ENCODE results near the gene LEMD1.
"Not testable (repeated sequence)": the region's sequence is repeated elsewhere in the genome, so short reads cannot be mapped to it uniquely, and the experiment has no call there.

LEMD1 gene

GRCh38 chr1:205416322-205416721 is 5.5 kb downstream of the LEMD1 start:
- no peak overlapping the region for H2AFZ ChIP-seq (ENCODE audit: low read length)
- H4K8ac ChIP-seq (ENCODE audit: low read depth, low read length), result no peak overlapping the region
- H2AK5ac ChIP-seq (ENCODE audit: low read depth, low read length), result no peak overlapping the region
- H3K14ac ChIP-seq (ENCODE audit: low read length), result no peak overlapping the region
- no peak overlapping the region for H3K4ac ChIP-seq (ENCODE audit: low read length)
- no peak overlapping the region for H3K18ac ChIP-seq (ENCODE audit: low read length)
- H2BK12ac ChIP-seq (ENCODE audit: low read length), result no peak overlapping the region
- H3K4me1 ChIP-seq (ENCODE audit: control insufficient read depth in 2 of 2, insufficient read depth in 1 of 2, low read depth in 1 of 2, low read length in 2 of 2), result no peaks in the 10 kb centered on the region
- H4K91ac ChIP-seq (ENCODE audit: low read depth, low read length, poor library complexity), result no peak overlapping the region
- H3K9me3 ChIP-seq (replicated peaks in 1 of 2; ENCODE audit: control insufficient read depth in 2 of 2, insufficient read depth in 1 of 2, low read depth in 1 of 2, low read length in 2 of 2), result no peaks in the 10 kb centered on the region
- H2BK5ac ChIP-seq (ENCODE audit: low read length), result no peak overlapping the region
- peaks cover 0 to 23% (median 0%) of the 10 kb centered on the region in 3 experiments for H3K27me3 ChIP-seq (ENCODE audit: control insufficient read depth in 3 of 3, insufficient read depth in 3 of 3, low read depth in 1 of 3, low read length in 3 of 3)
- no peak overlapping the region for H3K4me2 ChIP-seq (ENCODE audit: insufficient read depth, low read length, poor library complexity, severe bottlenecking)
- no CpG with 5 or more reads among the region's 2 CpGs for WGBS, 2 donors (ENCODE audit: extremely low coverage in 2 of 2, insufficient read length in 2 of 2, insufficient replicate concordance in 1 of 2)
- no peak overlapping the region for H3K4me3 ChIP-seq (ENCODE audit: low read length in 2 of 2)
- H3K9ac ChIP-seq (ENCODE audit: low read depth, low read length, poor library complexity), result no peak overlapping the region
- no peak overlapping the region for H2BK15ac ChIP-seq (ENCODE audit: low read length)
- no peak overlapping the region for H3K23ac ChIP-seq (ENCODE audit: low read depth, low read length, poor library complexity)
- no peaks in the 10 kb centered on the region for H3K79me1 ChIP-seq (ENCODE audit: low read depth, low read length)
- H2BK120ac ChIP-seq (ENCODE audit: low read depth, low read length), result no peak overlapping the region
- H3K27ac ChIP-seq (replicated peaks; ENCODE audit: low read length), result no peak overlapping the region
- DNase-seq (ENCODE audit: low spot score), result no peak
- H3K36me3 ChIP-seq (replicated peaks in 1 of 2; ENCODE audit: control insufficient read depth in 2 of 2, insufficient read depth in 2 of 2, low read length in 2 of 2), result peaks cover 0 to 11% of the 10 kb centered on the region in 2 donors

DNA sequence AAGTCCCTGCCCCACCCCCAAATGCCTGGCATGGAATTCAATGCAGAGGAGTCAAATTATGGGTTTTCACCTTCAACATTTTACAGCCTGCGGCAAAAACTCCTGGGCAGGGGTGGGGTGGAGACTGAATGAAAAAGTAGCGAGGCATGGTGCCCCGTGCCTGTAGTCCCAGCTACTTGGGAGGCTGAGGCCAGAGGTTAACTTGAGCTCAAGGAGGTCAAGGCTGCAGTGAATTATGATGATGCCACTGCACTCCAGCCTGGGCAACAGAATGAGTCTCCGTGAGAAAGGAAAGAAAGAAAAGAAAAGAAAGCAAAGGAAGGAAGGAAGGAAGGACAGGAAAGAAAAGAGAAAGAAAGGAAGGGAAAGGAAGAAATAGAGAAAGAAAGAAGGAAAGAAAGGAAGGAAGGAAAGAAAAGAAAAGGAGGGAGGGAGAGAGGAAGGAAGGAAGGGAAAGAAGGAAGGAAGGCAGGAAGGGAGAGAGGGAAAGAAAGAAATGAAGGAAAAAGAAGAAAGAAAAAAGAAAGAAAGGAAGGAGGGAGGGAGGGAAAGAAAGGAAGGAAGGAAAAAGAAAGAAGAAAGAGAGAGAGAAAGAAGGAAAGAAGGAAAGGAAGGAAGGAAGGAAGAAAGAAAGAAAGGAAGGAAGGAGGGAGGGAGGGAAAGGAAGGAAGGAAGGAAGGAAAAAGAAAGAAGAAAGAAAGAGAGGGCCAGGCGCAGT is 11.1 kb downstream of the LEMD1 start:
- H3K4me2 ChIP-seq (ENCODE audit: insufficient read depth, low read length, poor library complexity, severe bottlenecking), result no peak overlapping the region
- no CpG with 5 or more reads among the region's 5 CpGs for WGBS, 2 donors (ENCODE audit: extremely low coverage in 2 of 2, insufficient read length in 2 of 2, insufficient replicate concordance in 1 of 2)
- H4K8ac ChIP-seq (ENCODE audit: low read depth, low read length), result no peak overlapping the region
- no peak overlapping the region for H3K4me3 ChIP-seq (ENCODE audit: low read length in 2 of 2)
- no peak overlapping the region for H2BK5ac ChIP-seq (ENCODE audit: low read length)
- H2AFZ ChIP-seq (ENCODE audit: low read length), result no peak overlapping the region
- no peak overlapping the region for H3K4ac ChIP-seq (ENCODE audit: low read length)
- H3K18ac ChIP-seq (ENCODE audit: low read length), result no peak overlapping the region
- peaks cover 0 to 2% of the 10 kb centered on the region in 2 donors for H3K36me3 ChIP-seq (replicated peaks in 1 of 2; ENCODE audit: control insufficient read depth in 2 of 2, insufficient read depth in 2 of 2, low read length in 2 of 2)
- H3K27me3 ChIP-seq (ENCODE audit: control insufficient read depth in 3 of 3, insufficient read depth in 3 of 3, low read depth in 1 of 3, low read length in 3 of 3), result peaks cover 0 to 4% (median 0%) of the 10 kb centered on the region in 3 experiments
- H3K4me1 ChIP-seq (ENCODE audit: control insufficient read depth in 2 of 2, insufficient read depth in 1 of 2, low read depth in 1 of 2, low read length in 2 of 2), result no peaks in the 10 kb centered on the region
- H3K23ac ChIP-seq (ENCODE audit: low read depth, low read length, poor library complexity), result no peak overlapping the region
- H2BK15ac ChIP-seq (ENCODE audit: low read length), result no peak overlapping the region
- DNase-seq (ENCODE audit: low spot score), result no peak
- H3K14ac ChIP-seq (ENCODE audit: low read length), result no peak overlapping the region
- no peak overlapping the region for H4K91ac ChIP-seq (ENCODE audit: low read depth, low read length, poor library complexity)
- no peaks in the 10 kb centered on the region for H3K79me1 ChIP-seq (ENCODE audit: low read depth, low read length)
- H2BK120ac ChIP-seq (ENCODE audit: low read depth, low read length), result no peak overlapping the region
- no peak overlapping the region for H2BK12ac ChIP-seq (ENCODE audit: low read length)
- H3K9ac ChIP-seq (ENCODE audit: low read depth, low read length, poor library complexity), result no peak overlapping the region
- H2AK5ac ChIP-seq (ENCODE audit: low read depth, low read length), result no peak overlapping the region
- H3K27ac ChIP-seq (replicated peaks; ENCODE audit: low read length), result no peak overlapping the region
- H3K9me3 ChIP-seq (replicated peaks in 1 of 2; ENCODE audit: control insufficient read depth in 2 of 2, insufficient read depth in 1 of 2, low read depth in 1 of 2, low read length in 2 of 2), result peaks cover 0 to 7% of the 10 kb centered on the region in 2 donors

- no peak overlapping the region for H3K4me2 ChIP-seq (ENCODE audit: insufficient read depth, low read length, poor library complexity, severe bottlenecking)
- H2AK5ac ChIP-seq (ENCODE audit: low read depth, low read length), result no peak overlapping the region
- no peak for DNase-seq (ENCODE audit: low spot score)
- H4K8ac ChIP-seq (ENCODE audit: low read depth, low read length), result no peak overlapping the region
- H2BK5ac ChIP-seq (ENCODE audit: low read length), result no peak overlapping the region
- H3K4ac ChIP-seq (ENCODE audit: low read length), result no peak overlapping the region
- H3K27me3 ChIP-seq (ENCODE audit: control insufficient read depth in 3 of 3, insufficient read depth in 3 of 3, low read depth in 1 of 3, low read length in 3 of 3), result no peaks in the 10 kb centered on the region
- H3K9me3 ChIP-seq (replicated peaks in 1 of 2; ENCODE audit: control insufficient read depth in 2 of 2, insufficient read depth in 1 of 2, low read depth in 1 of 2, low read length in 2 of 2), result peaks cover 0 to 7% of the 10 kb centered on the region in 2 donors
- H2BK15ac ChIP-seq (ENCODE audit: low read length), result no peak overlapping the region
- no peak overlapping the region for H3K14ac ChIP-seq (ENCODE audit: low read length)
- H4K91ac ChIP-seq (ENCODE audit: low read depth, low read length, poor library complexity), result no peak overlapping the region
- no peak overlapping the region for H3K23ac ChIP-seq (ENCODE audit: low read depth, low read length, poor library complexity)
- H3K79me1 ChIP-seq (ENCODE audit: low read depth, low read length), result no peaks in the 10 kb centered on the region
- H3K27ac ChIP-seq (replicated peaks; ENCODE audit: low read length), result no peak overlapping the region
- H3K18ac ChIP-seq (ENCODE audit: low read length), result no peak overlapping the region
- WGBS, 2 donors (ENCODE audit: extremely low coverage in 2 of 2, insufficient read length in 2 of 2, insufficient replicate concordance in 1 of 2), result no CpG with 5 or more reads among the region's 5 CpGs
- H2BK120ac ChIP-seq (ENCODE audit: low read depth, low read length), result no peak overlapping the region
- no peaks in the 10 kb centered on the region for H3K4me1 ChIP-seq (ENCODE audit: control insufficient read depth in 2 of 2, insufficient read depth in 1 of 2, low read depth in 1 of 2, low read length in 2 of 2)
- H2BK12ac ChIP-seq (ENCODE audit: low read length), result no peak overlapping the region
- no peak overlapping the region for H2AFZ ChIP-seq (ENCODE audit: low read length)
- H3K36me3 ChIP-seq (replicated peaks in 1 of 2; ENCODE audit: control insufficient read depth in 2 of 2, insufficient read depth in 2 of 2, low read length in 2 of 2), result peaks cover 0 to 2% of the 10 kb centered on the region in 2 donors
- H3K4me3 ChIP-seq (ENCODE audit: low read length in 2 of 2), result no peak overlapping the region
- no peak overlapping the region for H3K9ac ChIP-seq (ENCODE audit: low read depth, low read length, poor library complexity)
These were observed 13.9 kb downstream of the LEMD1 start for GRCh38 chr1:205407970-205408369.

GRCh38 chr1:205406252-205406651 is 15.6 kb downstream of the LEMD1 start:
- not testable (repeated sequence) for DNase-seq (ENCODE audit: low spot score); H3K9me3 ChIP-seq (replicated peaks in 1 of 2; ENCODE audit: control insufficient read depth in 2 of 2, insufficient read depth in 1 of 2, low read depth in 1 of 2, low read length in 2 of 2); H3K27me3 ChIP-seq (ENCODE audit: control insufficient read depth in 3 of 3, insufficient read depth in 3 of 3, low read depth in 1 of 3, low read length in 3 of 3); H3K4me2 ChIP-seq (ENCODE audit: insufficient read depth, low read length, poor library complexity, severe bottlenecking); H4K91ac ChIP-seq (ENCODE audit: low read depth, low read length, poor library complexity); H3K4me3 ChIP-seq (ENCODE audit: low read length in 2 of 2); H3K4me1 ChIP-seq (ENCODE audit: control insufficient read depth in 2 of 2, insufficient read depth in 1 of 2, low read depth in 1 of 2, low read length in 2 of 2); H3K4ac ChIP-seq (ENCODE audit: low read length); H2BK15ac ChIP-seq (ENCODE audit: low read length); H3K18ac ChIP-seq (ENCODE audit: low read length); H3K23ac ChIP-seq (ENCODE audit: low read depth, low read length, poor library complexity); H2BK120ac ChIP-seq (ENCODE audit: low read depth, low read length); H2AFZ ChIP-seq (ENCODE audit: low read length); H2AK5ac ChIP-seq (ENCODE audit: low read depth, low read length); H3K79me1 ChIP-seq (ENCODE audit: low read depth, low read length); H2BK5ac ChIP-seq (ENCODE audit: low read length); H3K36me3 ChIP-seq (replicated peaks in 1 of 2; ENCODE audit: control insufficient read depth in 2 of 2, insufficient read depth in 2 of 2, low read length in 2 of 2); H3K27ac ChIP-seq (replicated peaks; ENCODE audit: low read length); H3K9ac ChIP-seq (ENCODE audit: low read depth, low read length, poor library complexity); H3K14ac ChIP-seq (ENCODE audit: low read length); H4K8ac ChIP-seq (ENCODE audit: low read depth, low read length); H2BK12ac ChIP-seq (ENCODE audit: low read length)
- no CpG with 5 or more reads among the region's 12 CpGs for WGBS, 2 donors (ENCODE audit: extremely low coverage in 2 of 2, insufficient read length in 2 of 2, insufficient replicate concordance in 1 of 2)

Data from neuronal stem cell (in vitro differentiated cells).